Erythroblast (primary cell): Measurements from ENCODE around the gene EYA4.

ENCODE experiments used
- GATA1 ChIP-seq: IDR thresholded peaks from 2 replicates; pipeline ENCODE4 v1.6.1; 2011; ENCODE audit warnings: low read depth, mild to moderate bottlenecking, control low read depth, low read length, moderate library complexity
- POLR2A ChIP-seq: IDR thresholded peaks from 2 replicates; pipeline ENCODE4 v1.6.1; 2011; ENCODE audit warnings: mild to moderate bottlenecking, low read length

- TF ChIP-seq POLR2A (no peak), GATA1 (no peak)
Measured at GRCh38 chr6:133207754-133208153, 33.4 kb upstream of the EYA4 start.
